ENCODE measurements around the gene DDAH2.
A peak's percentile ranks its signal among the peaks of the same experiment; 100 is the strongest.

The DDAH2 gene

DNA sequence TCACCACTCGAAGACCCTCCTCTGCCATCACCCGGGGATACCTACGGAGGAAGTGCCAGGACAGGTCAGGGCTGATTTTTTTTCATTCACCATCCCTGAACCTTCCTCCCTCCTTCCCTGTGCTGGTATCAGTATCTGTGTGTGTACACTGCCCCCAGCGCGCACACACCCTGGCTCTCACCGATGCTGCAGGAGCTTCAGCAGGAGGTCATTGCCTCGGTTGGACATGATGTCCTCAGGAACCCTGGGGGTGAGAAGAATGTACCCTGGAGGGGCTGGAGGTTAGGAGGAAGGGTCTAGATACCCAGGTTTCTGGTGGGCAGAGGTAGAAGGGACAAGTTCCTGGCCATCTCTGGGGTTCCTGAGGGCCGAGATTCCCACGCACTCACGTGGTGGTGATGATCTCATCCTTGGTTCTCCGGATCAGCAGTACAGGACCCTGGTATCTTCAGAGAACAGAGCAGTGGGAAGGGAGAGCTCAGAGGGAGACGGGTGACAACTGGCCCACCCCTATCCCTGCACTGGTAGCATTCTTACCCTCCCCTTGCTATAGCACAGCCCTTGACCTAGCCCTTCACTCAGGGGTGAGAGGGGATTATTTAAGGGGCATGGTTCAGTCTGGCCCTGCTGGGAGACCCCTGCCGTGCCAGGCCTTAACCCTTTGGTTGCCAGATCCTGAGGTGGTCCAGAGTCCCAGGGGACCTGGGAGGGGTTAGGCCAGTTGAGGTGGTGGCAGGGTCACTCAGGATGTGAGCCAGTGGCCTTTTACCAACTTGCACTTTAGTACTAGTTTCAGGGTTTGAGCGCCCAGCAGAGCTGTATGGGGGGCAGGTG, 41.0 kb downstream of the DDAH2 start:
- no peak for DNase-seq

DNA sequence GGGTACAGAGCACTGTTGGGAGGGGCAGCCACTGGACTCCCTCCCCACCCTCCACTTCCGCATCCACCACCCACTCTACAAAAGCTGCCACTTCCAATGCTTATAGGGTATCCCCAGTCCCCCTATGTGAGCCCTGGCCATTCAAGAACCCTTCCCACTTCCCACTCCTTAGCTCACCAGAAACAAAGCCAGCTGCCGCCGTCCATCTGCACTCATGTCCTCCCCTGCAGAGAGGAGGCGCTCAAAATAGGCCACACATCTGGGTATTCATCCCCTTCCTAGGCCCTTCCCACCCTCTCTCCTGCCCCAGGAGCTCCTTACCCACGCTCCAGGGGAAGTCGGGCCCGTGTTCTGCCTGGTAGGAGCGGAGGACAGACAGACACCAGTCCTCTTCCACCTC, 41.8 kb downstream of the DDAH2 start:
- no peak for DNase-seq

GRCh38 chr6:31686483-31686882, 42.6 kb downstream of the DDAH2 start:
- no peak for DNase-seq

- no peak for DNase-seq
Measured at GRCh38 chr6:31683591-31683990, 45.5 kb downstream of the DDAH2 start.

DNA sequence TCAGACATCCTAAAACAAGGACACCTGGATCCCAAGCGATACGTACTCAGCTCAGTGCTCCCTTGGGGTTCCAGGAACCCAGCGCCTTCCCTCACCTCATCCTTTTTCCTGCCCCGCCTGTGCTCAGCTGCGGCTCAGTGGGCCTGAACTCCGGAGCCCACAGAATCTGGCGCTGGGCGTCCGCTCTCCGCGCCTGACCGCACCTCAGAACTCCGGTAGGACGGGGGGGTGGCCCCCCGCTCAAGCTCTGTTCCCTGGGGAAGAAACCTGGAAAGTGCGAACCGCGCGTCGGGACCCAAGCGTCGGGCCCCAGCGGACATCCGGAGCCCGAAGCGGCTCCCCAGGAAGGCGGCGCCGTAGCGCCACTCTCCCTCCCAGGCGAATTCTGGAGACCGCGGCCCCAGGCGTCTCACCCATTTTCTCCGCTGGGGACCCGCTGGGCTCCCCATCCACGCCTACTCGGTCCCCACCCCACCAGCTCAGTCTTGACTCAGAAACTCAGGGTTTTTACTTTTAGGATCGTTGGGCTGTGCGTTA, 47.9 kb downstream of the DDAH2 start:
- peak; percentile 24 for DNase-seq

DNA sequence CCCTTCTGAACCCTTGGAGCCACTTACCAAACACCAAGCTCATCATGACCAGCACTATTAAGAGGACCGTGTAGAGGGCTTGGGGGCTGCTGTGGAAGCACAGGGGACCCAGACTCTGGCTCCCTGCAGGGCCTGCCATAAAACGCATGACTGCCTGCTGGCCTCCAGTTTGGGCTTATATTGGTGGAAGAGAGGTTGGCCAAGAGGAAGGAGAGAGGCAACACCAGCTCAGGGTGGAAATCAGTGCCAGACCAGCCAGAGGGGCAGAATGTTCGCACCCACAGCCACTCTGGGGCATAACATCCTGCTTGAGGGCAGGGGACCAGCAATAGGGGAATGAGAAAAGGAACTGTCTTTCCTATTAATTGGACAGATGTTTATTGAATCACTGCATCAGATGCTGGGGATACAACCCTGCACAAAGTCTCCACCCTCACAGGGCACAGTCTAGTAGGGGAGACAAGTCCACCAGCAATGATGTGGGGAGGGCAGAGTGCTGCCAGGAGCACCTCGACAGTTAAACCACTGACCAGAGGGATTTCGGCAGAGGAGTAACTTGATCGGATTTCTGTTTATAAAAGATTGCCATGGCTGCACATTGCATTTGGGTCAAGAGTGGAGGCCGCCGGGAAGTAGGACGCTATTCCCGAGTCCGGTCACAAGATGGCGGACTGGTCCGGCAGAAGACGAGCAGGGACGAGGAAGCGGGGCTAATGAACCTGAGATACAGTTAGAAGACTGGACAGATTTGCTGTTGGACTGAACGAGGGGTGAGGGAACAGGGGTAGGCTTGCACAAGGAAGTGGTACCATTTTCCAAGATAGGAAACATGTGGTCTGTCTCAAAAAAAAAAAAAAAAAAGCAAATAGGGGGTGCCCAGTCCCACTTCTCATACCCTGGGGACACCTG, 48.6 kb downstream of the DDAH2 start, which contains the start of gene LY6G5C:
Gene LY6G5C (minus strand): TSS at position 842 of the 909 bp plus-strand sequence. CDS start 694 bp downstream, at position 148.
- DNase-seq = peak; percentile 30

- no peak for DNase-seq
Measured at GRCh38 chr6:31677955-31678354, 51.1 kb downstream of the DDAH2 start.

All from effector CD4-positive, alpha-beta T cell (primary cell).